ENCODE data around the gene DYTN.

The DYTN gene

GRCh38 chr2:206614811-206615210, 103.4 kb downstream of the DYTN start:
- DNase-seq (ENCODE audit: low spot score), result no peak

DNA sequence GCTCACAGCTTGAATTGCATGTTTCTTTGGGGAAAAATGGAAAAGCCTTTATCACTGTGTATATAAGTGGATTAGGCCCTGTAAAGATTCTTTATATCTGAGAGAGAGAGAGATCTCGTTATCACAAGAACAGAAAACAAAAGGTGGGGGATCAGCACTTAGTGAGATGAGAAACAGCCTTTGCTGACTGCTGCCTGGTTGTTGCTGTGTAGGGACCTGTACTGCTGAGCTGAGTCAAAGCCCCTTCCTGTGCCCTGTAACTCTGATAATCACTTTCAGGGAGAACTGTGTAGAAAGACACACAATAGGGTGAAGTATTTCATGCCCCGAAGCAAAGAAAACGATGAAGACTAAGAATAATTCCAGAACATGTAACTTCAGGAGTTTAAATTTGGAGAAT, 106.5 kb downstream of the DYTN start:
- no peak for DNase-seq (ENCODE audit: low spot score)

DNA sequence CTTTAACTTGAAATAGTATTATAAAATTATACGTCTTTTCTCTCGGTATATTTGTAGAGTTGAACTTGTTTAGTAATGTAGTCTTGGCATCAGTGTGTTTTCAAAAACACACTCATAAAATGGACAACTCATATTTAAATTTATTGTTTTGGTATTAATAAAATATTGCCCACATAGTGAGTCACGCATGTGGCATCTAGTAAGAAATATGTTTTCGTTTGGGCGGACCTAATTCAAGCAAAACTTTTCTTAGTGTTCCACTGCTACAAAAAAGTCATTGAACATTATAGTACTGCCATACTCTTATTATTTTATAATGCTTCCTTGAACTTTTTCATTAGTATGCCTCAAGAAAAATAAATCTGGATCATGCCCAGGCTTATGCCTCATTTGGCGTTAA, 107.0 kb downstream of the DYTN start:
- no peak for DNase-seq (ENCODE audit: low spot score)

GRCh38 chr2:206610451-206610850, 107.7 kb downstream of the DYTN start:
- no peak for DNase-seq (ENCODE audit: low spot score)

DNA sequence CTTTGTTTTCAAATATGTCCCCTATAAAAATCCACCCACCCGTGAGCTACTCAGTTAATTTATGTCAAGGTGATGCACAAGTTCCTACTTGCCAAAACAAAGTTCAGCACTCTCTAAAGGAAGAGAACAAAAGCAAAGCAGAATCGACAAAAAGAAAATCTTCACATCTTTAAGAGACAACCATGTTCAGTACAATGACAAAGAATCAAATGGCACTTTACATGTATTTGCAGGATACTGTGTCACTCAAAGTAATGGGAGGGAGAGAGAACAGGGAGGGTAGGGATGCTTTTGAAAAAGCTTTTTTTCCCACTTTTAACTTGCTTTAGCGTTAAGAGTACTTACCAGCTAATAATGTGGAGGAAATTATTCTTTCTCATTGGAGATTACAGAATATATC, 115.0 kb downstream of the DYTN start:
- no peak for DNase-seq (ENCODE audit: low spot score)

All from hematopoietic multipotent progenitor cell treated with erythropoietin and hydrocortisone succinate and interleukin-3 and kit ligand, for 15 days (in vitro differentiated cells).